Subcutaneous adipose tissue (tissue), 4 donors: Measurements from ENCODE around the gene MICALL2. TPM values are rescaled to one million over a fixed set of nuclear protein-coding genes. Genes with fewer than 3 reads are reported as not detected.

ENCODE experiments used
- total RNA-seq, 4 donors: library from RNA; depleted of rRNA; stranded (reverse); fragments of >200 nt; gene quantifications; one replicate each; pipeline ENCODE4 v1.1.0, GENCODE V29; 2016
- TF ChIP-seq, protein P1 (sequence below): fragments of 450-650 bp; IDR thresholded peaks from one replicate; pipeline ENCODE4 v1.5.1; 2016; ENCODE audit warnings: low read depth, mild to moderate bottlenecking, control low read depth, antibody characterized with exemption, moderate library complexity

Gene MICALL2
- total RNA-seq, 4 donors from 2014 or later = 1.5 to 5.3 (median 4.1) TPM

GRCh38 chr7:1434165-1434718 lies 25.0 kb downstream of the MICALL2 start:
- TF ChIP-seq, protein P1, sequence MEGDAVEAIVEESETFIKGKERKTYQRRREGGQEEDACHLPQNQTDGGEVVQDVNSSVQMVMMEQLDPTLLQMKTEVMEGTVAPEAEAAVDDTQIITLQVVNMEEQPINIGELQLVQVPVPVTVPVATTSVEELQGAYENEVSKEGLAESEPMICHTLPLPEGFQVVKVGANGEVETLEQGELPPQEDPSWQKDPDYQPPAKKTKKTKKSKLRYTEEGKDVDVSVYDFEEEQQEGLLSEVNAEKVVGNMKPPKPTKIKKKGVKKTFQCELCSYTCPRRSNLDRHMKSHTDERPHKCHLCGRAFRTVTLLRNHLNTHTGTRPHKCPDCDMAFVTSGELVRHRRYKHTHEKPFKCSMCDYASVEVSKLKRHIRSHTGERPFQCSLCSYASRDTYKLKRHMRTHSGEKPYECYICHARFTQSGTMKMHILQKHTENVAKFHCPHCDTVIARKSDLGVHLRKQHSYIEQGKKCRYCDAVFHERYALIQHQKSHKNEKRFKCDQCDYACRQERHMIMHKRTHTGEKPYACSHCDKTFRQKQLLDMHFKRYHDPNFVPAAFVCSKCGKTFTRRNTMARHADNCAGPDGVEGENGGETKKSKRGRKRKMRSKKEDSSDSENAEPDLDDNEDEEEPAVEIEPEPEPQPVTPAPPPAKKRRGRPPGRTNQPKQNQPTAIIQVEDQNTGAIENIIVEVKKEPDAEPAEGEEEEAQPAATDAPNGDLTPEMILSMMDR = no peak

DNA sequence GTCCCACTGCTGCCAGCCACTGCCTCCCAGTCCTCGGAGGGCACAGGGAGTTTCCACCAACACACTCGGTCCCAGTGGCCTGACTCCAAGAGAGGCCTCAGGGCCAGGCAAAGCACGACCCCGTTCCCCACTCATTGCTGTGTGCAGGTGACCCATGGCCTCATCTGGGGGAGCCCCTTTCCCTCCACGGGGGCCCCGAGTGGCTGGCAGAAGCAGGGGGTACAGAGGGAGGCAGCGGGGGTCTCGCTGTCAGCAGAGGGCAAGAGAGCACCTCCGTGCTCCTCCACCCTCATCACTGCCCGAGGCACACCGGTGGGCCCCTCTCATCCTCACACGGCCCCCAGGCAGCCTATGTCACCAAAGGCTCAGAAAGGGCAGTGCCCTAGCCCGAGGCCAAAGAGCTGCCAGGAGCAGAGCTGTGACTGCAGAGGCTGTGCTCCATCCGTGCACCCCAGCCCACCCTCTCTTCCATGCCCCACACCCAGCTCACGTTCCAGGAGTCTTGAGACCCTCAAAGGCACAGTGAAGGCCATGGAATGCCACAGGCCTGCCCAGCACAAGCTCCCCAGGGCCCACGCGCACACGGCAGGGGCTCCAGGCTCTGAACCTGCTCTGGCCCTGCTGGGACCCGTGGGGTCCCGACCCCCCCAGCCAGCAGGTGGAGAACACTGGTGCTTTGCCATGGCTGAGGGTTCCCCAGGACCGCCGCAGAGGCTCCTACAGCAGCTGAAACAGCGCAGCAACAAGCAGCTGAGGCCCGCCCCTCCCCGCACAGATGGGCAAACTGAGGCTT lies 25.9 kb downstream of the MICALL2 start:
- TF ChIP-seq, protein P1 = no peak

GRCh38 chr7:1432411-1433082 lies 26.7 kb downstream of the MICALL2 start:
- TF ChIP-seq, protein P1 = no peak

DNA sequence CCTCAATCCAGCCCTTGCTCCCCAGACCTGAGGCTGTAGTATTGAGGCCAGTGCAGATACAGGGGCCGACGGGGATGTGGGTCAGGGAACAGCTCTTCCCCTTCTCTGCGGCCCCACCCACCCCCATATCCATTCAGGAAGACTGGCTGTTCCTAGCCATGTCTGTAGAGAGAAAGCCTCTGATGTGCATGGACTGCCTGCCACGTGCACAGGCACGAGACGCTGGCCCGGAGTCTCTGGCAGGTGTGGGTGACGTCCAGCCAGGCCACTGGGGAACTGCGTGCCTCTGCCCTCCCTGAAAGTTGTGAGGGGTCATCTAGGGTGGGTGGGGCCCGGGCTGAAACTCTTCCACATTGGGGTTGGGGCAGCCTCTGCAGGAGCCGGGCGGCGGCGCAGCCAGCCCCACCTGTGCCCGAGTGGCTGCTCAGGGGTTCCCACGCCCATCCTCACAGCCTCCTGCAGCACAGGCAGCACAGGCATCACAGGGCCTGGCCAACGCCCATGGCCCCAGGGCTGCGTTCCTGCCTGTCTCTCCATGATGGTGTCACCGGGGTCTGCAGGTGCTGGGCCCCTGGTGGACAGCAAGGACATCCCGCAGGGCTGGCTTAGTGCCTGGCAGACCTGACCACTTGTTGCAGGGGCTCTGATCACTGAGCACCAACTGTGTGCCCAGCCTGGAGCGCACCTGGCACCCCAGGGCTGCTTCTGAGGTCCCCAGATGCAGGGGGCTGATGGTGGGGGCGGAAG lies 27.5 kb downstream of the MICALL2 start:
- TF ChIP-seq, protein P1 = no peak

GRCh38 chr7:1431226-1431625 lies 28.0 kb downstream of the MICALL2 start:
- TF ChIP-seq, protein P1 = no peak

DNA sequence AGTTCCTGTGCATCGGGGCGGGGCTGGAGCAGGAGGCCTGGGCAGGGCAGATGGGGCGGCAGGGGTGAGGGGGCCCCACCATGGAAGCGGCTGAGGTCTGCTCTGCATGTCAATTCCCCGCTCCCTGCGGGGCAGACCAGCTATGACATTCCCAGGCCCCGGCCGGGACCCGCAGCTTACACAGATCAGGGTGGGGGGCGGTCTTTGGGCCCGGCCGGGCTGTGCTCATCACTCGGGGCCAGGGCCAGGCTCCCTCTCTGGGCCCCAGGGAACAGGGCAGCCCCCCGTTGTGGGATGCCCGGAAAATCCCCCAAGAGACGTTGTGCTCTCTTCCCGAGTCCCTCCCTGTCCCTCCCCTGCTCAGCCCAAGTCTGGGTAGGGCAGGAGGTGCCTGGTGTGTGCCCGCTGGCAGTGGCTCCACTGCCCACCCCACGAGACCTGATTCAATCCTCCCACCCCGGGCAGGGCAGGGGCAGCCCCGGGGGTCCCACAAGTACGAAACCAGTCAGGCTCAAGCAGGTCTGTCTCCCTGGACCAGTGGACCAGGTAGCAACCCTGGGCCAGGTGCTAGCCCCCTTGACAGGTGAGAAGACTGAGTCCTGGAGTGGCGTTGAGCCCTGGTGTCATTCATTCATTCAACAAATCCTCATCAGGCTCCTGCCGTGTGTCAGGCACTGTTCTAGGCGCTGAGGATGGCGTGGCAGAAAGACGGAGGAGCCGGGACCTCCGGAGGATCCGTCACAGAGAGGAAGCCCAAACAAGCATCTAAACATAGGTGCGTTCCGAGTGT lies 29.0 kb downstream of the MICALL2 start:
- TF ChIP-seq, protein P1 = no peak
